ENCODE measurements around the gene ARHGEF4. TPM values are rescaled to one million over a fixed set of nuclear protein-coding genes. Genes with fewer than 3 reads are reported as not detected.
"Not testable (repeated sequence)": the region's sequence is repeated elsewhere in the genome, so short reads cannot be mapped to it uniquely, and the experiment has no call there.

The ARHGEF4 gene
- total RNA-seq, 1 experiment from 2014 or later: 12.6 TPM

GRCh38 chr2:131077966-131078365 lies 241.3 kb downstream of the ARHGEF4 start:
- Histone ChIP-seq H2AK5ac (ENCODE audit: insufficient read length, low read length) (no peak overlapping the region), H3K14ac (ENCODE audit: insufficient read depth, low read length) (no peak overlapping the region), H2BK15ac (ENCODE audit: low read depth, low read length) (no peak overlapping the region), H3K9ac (ENCODE audit: extremely low read depth, insufficient read length, low read length) (no peak overlapping the region), H4K8ac (replicated peaks; ENCODE audit: insufficient read length, low read depth, low read length) (no peak overlapping the region), H3K27me3 (ENCODE audit: insufficient read depth, low read length) (no peaks in the 10 kb centered on the region), H2BK20ac (ENCODE audit: low read depth, low read length, poor library complexity, severe bottlenecking) (no peak overlapping the region), H3K4me1 (ENCODE audit: insufficient read depth, low read length) (peaks cover 4% of the 10 kb centered on the region; the same call in 1 of the 2 replicates), H2BK12ac (ENCODE audit: insufficient read length, low read depth, low read length) (no peak overlapping the region), H2AFZ (ENCODE audit: low read length) (no peak overlapping the region), H3K79me1 (ENCODE audit: insufficient read depth, low read depth, low read length, poor library complexity, severe bottlenecking) (peaks cover 18% of the 10 kb centered on the region), H4K20me1 (ENCODE audit: control insufficient read depth, insufficient read depth, insufficient read length) (no peaks in the 10 kb centered on the region), H2BK5ac (ENCODE audit: insufficient read length, low read length) (no peak overlapping the region), H3K56ac (ENCODE audit: insufficient read length, low read depth, low read length) (no peak overlapping the region), H3T11ph (ENCODE audit: low read length) (no peak overlapping the region), H3K79me2 (ENCODE audit: insufficient read depth, low read length) (peaks cover 29% of the 10 kb centered on the region), H2BK120ac (ENCODE audit: low read depth, low read length, poor library complexity, severe bottlenecking) (no peak overlapping the region), H3K18ac (ENCODE audit: insufficient read length, low read depth, low read length) (no peak overlapping the region), H4K5ac (ENCODE audit: insufficient read length, low read depth, low read length) (no peak overlapping the region), H3K9me3 (ENCODE audit: control insufficient read depth, low read depth, low read length) (no peaks in the 10 kb centered on the region), H3K23me2 (ENCODE audit: insufficient read length, low read depth, low read length, poor library complexity, severe bottlenecking) (no peaks in the 10 kb centered on the region), H3K4ac (ENCODE audit: low read depth, low read length) (no peak overlapping the region), H4K91ac (ENCODE audit: insufficient read length, low read depth, low read length) (no peak overlapping the region), H3K4me2 (ENCODE audit: insufficient read depth, insufficient read length, low read length) (no peak overlapping the region), H3K23ac (ENCODE audit: insufficient read length, low read depth, low read length) (no peak overlapping the region), H3K27ac (ENCODE audit: insufficient read length, low read depth, low read length) (no peak overlapping the region)
- H3K27ac Mint-ChIP-seq: peak overlapping the region in 2 of 3 experiments; percentile 28 to 32; a peak in 3 of 7 replicates
- no CpG with 5 or more reads among the region's 3 CpGs for WGBS (ENCODE audit: extremely low coverage, insufficient read length, low lambda C conversion rate)
- no peak for TF ChIP-seq CTCF (conservative IDR thresholded peaks at IDR 0.05)
- peaks cover 63 to 92% (median 81%) of the 10 kb centered on the region in 3 experiments for H3K36me3 Mint-ChIP-seq (ENCODE audit: insufficient read depth in 1 of 3, low read depth in 3 of 3)
- no peaks in the 10 kb centered on the region for H3K9me3 Mint-ChIP-seq
- H3K4me1 Mint-ChIP-seq: peaks cover 27% of the 10 kb centered on the region in 2 experiments
- no peaks in the 10 kb centered on the region for H3K27me3 Mint-ChIP-seq (ENCODE audit: low read depth)
- no peak for DNase-seq
- H3K4me3 Mint-ChIP-seq: no peak overlapping the region

- not testable (repeated sequence) for H3K27ac ChIP-seq (ENCODE audit: insufficient read length, low read depth, low read length); H2AFZ ChIP-seq (ENCODE audit: low read length); H3T11ph ChIP-seq (ENCODE audit: low read length); H3K4me2 ChIP-seq (ENCODE audit: insufficient read depth, insufficient read length, low read length); H3K9me3 Mint-ChIP-seq; H3K18ac ChIP-seq (ENCODE audit: insufficient read length, low read depth, low read length); H3K27me3 Mint-ChIP-seq (ENCODE audit: low read depth); H2BK15ac ChIP-seq (ENCODE audit: low read depth, low read length); H3K4me3 Mint-ChIP-seq; H4K5ac ChIP-seq (ENCODE audit: insufficient read length, low read depth, low read length); H3K23me2 ChIP-seq (ENCODE audit: insufficient read length, low read depth, low read length, poor library complexity, severe bottlenecking); H3K4ac ChIP-seq (ENCODE audit: low read depth, low read length); H4K20me1 ChIP-seq (ENCODE audit: control insufficient read depth, insufficient read depth, insufficient read length); H4K8ac ChIP-seq (replicated peaks; ENCODE audit: insufficient read length, low read depth, low read length); H3K4me1 ChIP-seq (ENCODE audit: insufficient read depth, low read length); H2BK5ac ChIP-seq (ENCODE audit: insufficient read length, low read length); H2BK12ac ChIP-seq (ENCODE audit: insufficient read length, low read depth, low read length); H3K14ac ChIP-seq (ENCODE audit: insufficient read depth, low read length); H2AK5ac ChIP-seq (ENCODE audit: insufficient read length, low read length); H3K9ac ChIP-seq (ENCODE audit: extremely low read depth, insufficient read length, low read length); DNase-seq; H2BK120ac ChIP-seq (ENCODE audit: low read depth, low read length, poor library complexity, severe bottlenecking); H3K27me3 ChIP-seq (ENCODE audit: insufficient read depth, low read length); H4K91ac ChIP-seq (ENCODE audit: insufficient read length, low read depth, low read length); H3K9me3 ChIP-seq (ENCODE audit: control insufficient read depth, low read depth, low read length); H2BK20ac ChIP-seq (ENCODE audit: low read depth, low read length, poor library complexity, severe bottlenecking); H3K23ac ChIP-seq (ENCODE audit: insufficient read length, low read depth, low read length); H3K56ac ChIP-seq (ENCODE audit: insufficient read length, low read depth, low read length)
- peaks cover 27% of the 10 kb centered on the region in 2 experiments for H3K4me1 Mint-ChIP-seq
- Histone ChIP-seq H3K79me1 (ENCODE audit: insufficient read depth, low read depth, low read length, poor library complexity, severe bottlenecking) (peaks cover 14% of the 10 kb centered on the region), H3K79me2 (ENCODE audit: insufficient read depth, low read length) (peaks cover 28% of the 10 kb centered on the region)
- WGBS (ENCODE audit: extremely low coverage, insufficient read length, low lambda C conversion rate): no CpG with 5 or more reads among the region's 6 CpGs
- H3K36me3 Mint-ChIP-seq (ENCODE audit: insufficient read depth in 1 of 3, low read depth in 3 of 3): peaks cover 56 to 80% (median 74%) of the 10 kb centered on the region in 3 experiments
- peak overlapping the region in 1 of 3 experiments; percentile 20; a peak in 1 of 7 replicates for H3K27ac Mint-ChIP-seq
These were observed 243.2 kb downstream of the ARHGEF4 start for GRCh38 chr2:131079931-131080330.
